ENCODE results near the gene ATG7. TPM values are rescaled to one million over a fixed set of nuclear protein-coding genes. Genes with fewer than 3 reads are reported as not detected.

ATG7 gene
- total RNA-seq, 1 donor from 2014 or later = 61.7 TPM

DNA sequence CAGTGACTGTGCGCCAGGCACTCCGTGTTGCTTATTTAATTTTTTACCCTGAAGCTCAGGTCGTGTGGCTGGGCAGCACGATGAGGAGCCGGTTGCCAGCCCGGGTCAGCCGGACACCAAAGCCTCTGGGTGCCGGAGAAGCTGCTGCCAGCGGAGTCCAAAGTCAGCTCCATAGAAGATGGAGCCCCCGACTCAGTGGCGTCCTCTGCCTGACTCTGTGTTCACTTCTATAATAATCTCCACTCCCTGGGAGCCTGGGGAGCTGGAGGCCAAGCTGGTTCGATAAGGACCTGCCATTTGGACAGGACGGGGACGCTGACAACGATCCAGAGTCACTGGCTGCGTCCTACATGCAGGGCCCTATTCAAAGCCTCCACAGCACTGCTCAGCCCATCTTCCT, 292.9 kb downstream of the ATG7 start:
- no peaks in the 10 kb centered on the region for H3K9me3 ChIP-seq
- peaks cover 34% of the 10 kb centered on the region for H3K4me1 ChIP-seq
- no peak for ATAC-seq
- peaks cover 40% of the 10 kb centered on the region for H3K36me3 ChIP-seq
- no peak overlapping the region for H3K27ac ChIP-seq
- no peak overlapping the region for H3K4me3 ChIP-seq
- intact Hi-C loops (cut with DNase I) = no loop called here
- no peaks in the 10 kb centered on the region for H3K27me3 ChIP-seq (ENCODE audit: low read depth)
- no peak for DNase-seq
- TF ChIP-seq, protein P1, sequence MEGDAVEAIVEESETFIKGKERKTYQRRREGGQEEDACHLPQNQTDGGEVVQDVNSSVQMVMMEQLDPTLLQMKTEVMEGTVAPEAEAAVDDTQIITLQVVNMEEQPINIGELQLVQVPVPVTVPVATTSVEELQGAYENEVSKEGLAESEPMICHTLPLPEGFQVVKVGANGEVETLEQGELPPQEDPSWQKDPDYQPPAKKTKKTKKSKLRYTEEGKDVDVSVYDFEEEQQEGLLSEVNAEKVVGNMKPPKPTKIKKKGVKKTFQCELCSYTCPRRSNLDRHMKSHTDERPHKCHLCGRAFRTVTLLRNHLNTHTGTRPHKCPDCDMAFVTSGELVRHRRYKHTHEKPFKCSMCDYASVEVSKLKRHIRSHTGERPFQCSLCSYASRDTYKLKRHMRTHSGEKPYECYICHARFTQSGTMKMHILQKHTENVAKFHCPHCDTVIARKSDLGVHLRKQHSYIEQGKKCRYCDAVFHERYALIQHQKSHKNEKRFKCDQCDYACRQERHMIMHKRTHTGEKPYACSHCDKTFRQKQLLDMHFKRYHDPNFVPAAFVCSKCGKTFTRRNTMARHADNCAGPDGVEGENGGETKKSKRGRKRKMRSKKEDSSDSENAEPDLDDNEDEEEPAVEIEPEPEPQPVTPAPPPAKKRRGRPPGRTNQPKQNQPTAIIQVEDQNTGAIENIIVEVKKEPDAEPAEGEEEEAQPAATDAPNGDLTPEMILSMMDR (IDR thresholded peaks at IDR 0.05) = no peak

- H3K4me1 ChIP-seq = peaks cover 34% of the 10 kb centered on the region
- intact Hi-C loops (cut with DNase I) = no loop called here
- no peaks in the 10 kb centered on the region for H3K27me3 ChIP-seq (ENCODE audit: low read depth)
- no peak overlapping the region for H3K27ac ChIP-seq
- DNase-seq = no peak
- peaks cover 40% of the 10 kb centered on the region for H3K36me3 ChIP-seq
- no peak for ATAC-seq
- TF ChIP-seq, protein P1 (IDR thresholded peaks at IDR 0.05) = no peak
- H3K9me3 ChIP-seq = no peaks in the 10 kb centered on the region
- no peak overlapping the region for H3K4me3 ChIP-seq
Measured at GRCh38 chr3:11565492-11565891, 293.3 kb downstream of the ATG7 start.

DNA sequence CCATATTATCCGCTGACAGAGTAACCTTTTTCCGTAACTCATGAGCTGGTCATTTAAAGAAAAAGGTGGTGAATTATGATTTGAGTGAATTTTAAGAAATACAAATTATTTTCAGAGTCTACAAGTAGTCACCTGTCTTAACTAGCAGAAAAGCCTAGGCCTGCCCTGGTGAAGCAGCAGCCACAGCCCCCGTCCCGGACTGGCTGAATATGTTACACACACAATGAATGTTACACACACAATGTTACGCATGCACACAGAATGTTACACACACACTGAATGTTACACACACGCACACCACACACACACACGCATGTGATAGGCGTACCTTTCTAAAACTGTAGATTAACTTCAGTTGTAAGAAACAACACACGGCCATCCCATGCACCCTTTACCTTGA, 293.7 kb downstream of the ATG7 start:
- no peak overlapping the region for H3K4me3 ChIP-seq
- peaks cover 40% of the 10 kb centered on the region for H3K36me3 ChIP-seq
- TF ChIP-seq, protein P1 (IDR thresholded peaks at IDR 0.05) = no peak
- ATAC-seq (no peak), DNase-seq (no peak)
- H3K9me3 ChIP-seq = no peaks in the 10 kb centered on the region
- no peak overlapping the region for H3K27ac ChIP-seq
- intact Hi-C loops (cut with DNase I) = no loop called here
- no peaks in the 10 kb centered on the region for H3K27me3 ChIP-seq (ENCODE audit: low read depth)
- H3K4me1 ChIP-seq = peaks cover 34% of the 10 kb centered on the region

GRCh38 chr3:11566478-11566877, 294.3 kb downstream of the ATG7 start:
- Histone ChIP-seq H3K27ac (no peak overlapping the region), H3K4me1 (peaks cover 34% of the 10 kb centered on the region), H3K4me3 (no peak overlapping the region), H3K36me3 (peaks cover 40% of the 10 kb centered on the region), H3K27me3 (ENCODE audit: low read depth) (no peaks in the 10 kb centered on the region), H3K9me3 (no peaks in the 10 kb centered on the region)
- intact Hi-C loops (cut with DNase I) = no loop called here
- DNase-seq (no peak), ATAC-seq (no peak)
- TF ChIP-seq, protein P1 (IDR thresholded peaks at IDR 0.05) = no peak

GRCh38 chr3:11566916-11567315, 294.7 kb downstream of the ATG7 start:
- no peak for ATAC-seq
- intact Hi-C loops (cut with DNase I) = no loop called here
- no peaks in the 10 kb centered on the region for H3K9me3 ChIP-seq
- no peaks in the 10 kb centered on the region for H3K27me3 ChIP-seq (ENCODE audit: low read depth)
- TF ChIP-seq, protein P1 (IDR thresholded peaks at IDR 0.05) = no peak
- peaks cover 40% of the 10 kb centered on the region for H3K36me3 ChIP-seq
- no peak overlapping the region for H3K27ac ChIP-seq
- H3K4me1 ChIP-seq = peaks cover 31% of the 10 kb centered on the region
- no peak for DNase-seq
- H3K4me3 ChIP-seq = no peak overlapping the region

Data from lower lobe of right lung (tissue), 2 donors.